HG02981 (cell line): ENCODE measurements around the gene SCNN1G.

ENCODE experiments used
- ATAC-seq: cut with Tn5 transposase; IDR thresholded peaks from one replicate; pipeline ENCODE4 v1.9.1; 2021; ENCODE audit warnings: mild to moderate bottlenecking, moderate library complexity; ENCODE audit not compliant: unreplicated experiment

Gene SCNN1G

DNA sequence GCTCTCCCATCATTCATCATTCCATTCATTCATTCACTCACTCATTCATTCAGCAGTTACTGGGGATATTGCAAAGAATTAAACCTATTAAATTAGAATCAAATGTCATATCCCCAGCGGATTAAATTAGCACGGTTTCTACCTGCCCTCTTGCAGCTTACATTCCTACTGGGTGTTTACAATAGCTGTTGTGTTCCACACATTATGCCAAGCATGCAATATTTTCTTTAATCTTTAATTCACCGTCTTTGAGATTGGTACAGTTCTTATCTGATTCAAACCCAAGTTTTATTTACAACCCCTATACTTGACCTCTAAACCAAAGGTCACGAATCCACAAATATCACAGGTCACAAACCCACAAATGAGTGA, 32.6 kb upstream of the SCNN1G start:
- no peak for ATAC-seq

DNA sequence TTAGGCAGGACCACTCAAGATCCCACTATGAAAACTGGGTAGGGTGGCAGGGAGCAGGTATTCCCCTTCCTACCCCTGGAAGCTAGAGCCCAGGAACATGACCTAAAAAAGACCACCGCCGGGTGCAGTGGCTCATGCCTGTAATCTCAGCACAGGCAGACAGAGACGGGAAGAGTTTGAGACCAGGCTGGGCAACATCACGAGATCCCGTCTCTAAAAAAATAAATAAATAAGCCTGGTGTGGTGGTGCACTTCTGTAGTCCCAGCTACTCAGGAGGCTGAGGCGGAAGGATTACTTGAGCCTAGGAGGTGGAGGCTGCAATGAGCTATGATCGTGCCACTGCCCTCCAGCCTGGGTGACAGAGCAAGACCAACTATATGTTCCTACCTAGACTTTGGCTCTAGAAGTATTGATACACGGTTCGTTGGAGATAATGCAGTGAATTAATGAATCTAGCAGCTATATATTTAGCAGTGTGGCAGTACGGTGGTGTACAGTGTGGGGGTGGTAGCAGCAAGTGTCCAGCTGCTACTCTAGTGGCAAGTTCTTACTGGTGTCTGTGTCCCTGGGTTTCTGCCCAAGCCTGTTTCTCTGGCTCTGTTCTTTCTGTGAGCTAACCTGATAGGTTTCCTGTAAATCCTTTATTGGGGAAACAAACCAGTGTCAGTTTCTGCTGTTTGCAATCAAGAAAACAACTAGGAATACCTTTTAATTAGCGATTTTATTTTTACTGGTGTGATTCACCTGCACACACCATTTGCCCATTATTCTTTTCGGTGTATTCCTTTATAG, 30.0 kb upstream of the SCNN1G start:
- ATAC-seq, result no peak

DNA sequence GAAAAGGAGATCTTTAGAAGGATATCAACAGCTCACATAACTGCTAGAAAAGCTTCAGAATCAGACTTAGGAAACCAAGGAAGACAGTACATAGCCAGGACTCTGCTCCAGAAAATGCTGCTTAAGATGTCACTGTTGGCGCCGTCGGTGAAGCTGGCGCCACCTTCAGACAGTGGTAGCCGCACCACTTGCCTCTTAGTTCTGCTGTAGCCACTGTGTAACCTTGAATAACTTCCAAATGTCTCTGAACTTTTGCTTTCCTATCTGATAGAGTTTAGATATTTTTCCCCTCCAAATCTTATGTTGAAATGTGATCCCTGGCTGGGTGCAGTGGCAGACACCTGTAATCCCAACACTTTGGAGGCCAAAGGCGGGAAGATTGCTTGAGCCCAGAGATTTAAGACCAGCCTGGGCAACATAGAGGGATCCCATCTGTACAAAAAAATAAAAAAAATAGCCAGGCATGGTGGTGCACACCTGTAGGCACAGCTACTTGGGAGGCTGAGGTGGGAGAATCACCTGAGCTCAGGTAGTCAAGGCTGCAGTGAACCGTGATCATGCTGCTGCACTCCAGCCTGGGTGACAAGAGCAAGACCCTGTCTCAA, 27.0 kb upstream of the SCNN1G start:
- no peak for ATAC-seq

DNA sequence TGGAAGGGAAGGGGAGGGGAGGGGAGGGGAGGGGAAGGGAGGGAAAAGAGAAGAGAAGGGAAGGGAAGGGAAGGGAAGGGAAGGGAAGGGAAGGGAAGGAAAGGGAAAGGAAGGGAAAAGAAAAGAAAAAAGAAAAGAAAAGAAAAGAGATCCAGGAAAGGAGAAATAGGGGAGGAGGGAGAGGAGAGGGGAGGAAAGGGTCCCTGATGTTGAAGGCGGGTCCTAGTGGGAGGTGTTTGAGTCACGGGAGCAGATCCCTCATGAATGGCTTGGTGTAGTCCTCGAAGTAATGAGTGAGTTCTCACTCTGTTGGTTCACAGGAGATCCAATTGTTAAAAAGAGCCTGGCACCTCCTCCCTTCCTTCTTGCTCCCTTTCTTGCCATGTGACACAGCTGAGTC, 26.4 kb upstream of the SCNN1G start:
- ATAC-seq, result no peak

DNA sequence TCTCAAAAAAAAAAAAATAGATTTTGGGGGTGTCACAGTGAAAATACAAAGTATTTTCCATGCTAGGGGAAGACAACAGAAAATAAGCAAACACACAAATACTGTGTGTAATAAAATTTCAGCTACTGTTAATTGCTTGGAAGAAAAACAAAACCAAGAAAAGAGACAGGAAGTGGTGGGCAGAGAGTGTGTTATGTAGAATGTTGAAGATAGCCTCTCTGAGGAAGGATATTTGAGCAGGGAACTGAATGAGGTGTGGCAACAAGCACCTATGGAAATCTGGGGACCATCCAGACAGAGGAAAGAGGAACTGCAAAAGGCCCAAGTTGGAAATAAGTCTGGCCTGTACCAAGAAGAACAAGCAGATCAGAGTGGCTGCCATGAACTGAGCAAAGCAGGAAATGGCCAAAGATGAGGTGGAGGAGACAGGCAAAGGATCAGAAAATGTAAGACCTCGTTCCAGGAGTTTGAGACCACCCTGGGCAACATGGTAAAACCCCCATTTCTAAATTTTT, 25.5 kb upstream of the SCNN1G start:
- no peak for ATAC-seq

- ATAC-seq, result no peak
Measured at GRCh38 chr16:23158114-23158513, 24.4 kb upstream of the SCNN1G start.

GRCh38 chr16:23160082-23160481, 22.5 kb upstream of the SCNN1G start:
- ATAC-seq, result no peak

DNA sequence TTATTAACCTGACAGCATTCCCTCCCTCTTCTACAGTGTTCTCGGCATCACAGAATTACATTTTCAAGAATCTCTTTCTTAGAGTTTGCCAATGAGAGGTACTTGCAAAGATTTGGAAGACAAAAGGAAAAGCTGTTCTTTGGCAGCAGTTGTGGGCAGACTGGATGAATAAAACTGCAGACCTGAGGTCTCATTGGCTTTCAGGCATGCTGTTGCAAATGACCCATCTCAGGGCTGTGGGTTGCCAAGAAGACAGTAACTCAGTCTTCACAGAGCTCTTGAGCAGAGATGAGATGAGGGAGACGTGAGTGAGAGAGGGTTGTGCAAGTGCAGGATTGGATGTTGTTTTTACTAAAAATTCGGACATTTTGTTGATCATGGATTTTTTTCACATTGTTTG, 22.0 kb upstream of the SCNN1G start:
- no peak for ATAC-seq

GRCh38 chr16:23163921-23164320, 18.6 kb upstream of the SCNN1G start:
- ATAC-seq, result no peak

GRCh38 chr16:23164736-23165135, 17.8 kb upstream of the SCNN1G start:
- ATAC-seq, result no peak

DNA sequence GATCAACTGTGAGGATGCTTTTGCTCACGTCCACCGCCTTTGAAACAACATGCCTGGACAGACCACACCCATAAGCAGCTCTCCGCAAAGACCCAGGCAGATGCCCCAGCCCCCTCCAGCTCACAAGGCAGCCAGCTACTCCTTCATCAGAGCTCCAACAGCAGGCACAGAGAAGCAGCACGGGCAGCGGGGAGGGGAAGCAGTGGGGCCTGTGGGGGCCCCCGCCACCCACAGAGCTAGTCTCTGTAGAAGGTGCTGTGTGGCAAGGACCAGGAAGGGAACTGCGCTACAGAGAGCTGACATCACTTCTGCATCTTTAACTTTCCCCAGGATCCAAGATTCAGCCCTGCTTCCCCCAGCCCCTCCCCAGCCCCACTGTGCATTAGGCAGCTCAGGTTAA, 10.0 kb upstream of the SCNN1G start:
- ATAC-seq, result no peak

GRCh38 chr16:23172994-23173393, 9.6 kb upstream of the SCNN1G start:
- ATAC-seq, result no peak

- ATAC-seq, result no peak
Measured at GRCh38 chr16:23174622-23175021, 7.9 kb upstream of the SCNN1G start.

DNA sequence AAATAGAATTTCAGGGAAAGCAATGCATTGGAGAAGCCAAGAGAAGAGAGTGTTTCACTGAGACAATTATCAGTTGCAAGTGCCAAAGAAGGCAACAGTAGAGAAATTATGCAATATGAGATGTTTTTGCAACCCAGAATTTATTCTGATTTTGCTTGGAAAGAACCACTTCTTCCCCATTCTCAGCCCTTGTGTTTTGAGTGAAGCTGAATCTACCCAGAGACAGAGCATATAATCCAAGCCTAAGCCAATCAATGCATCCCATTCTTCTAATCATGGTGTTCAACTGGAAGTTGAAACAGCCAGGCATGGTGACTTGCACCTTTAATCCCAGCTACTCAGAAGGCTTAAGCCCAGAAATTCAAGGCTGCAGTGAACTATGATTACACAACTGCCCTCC, 6.9 kb upstream of the SCNN1G start:
- no peak for ATAC-seq

GRCh38 chr16:23181506-23181905, 1.0 kb upstream of the SCNN1G start:
- ATAC-seq, result no peak

DNA sequence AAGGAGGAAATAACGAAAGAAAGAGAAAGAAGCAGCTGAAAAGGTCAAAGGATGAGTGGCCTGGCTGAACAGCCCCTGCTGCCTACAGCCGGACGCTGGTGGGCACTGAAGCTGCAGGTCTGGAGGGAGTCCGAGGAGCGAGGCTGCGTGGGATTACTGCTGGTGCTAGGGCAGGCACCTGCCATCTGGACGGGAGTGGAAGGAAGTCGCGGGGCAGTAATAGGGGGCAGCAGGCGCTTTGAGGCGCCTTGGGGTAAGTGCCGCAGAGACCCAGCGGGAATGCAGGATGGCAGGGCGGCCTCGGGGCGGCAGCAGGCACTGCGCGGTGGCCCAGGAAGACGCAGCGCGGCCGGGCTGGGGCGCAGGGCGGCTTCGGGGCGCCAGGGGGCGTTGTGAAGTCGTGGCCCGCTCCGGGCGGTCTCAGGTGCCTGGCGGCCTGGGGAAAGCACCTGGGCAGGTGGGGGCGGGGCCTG, 303 bp upstream of the SCNN1G start:
- peak; percentile 92 for ATAC-seq

DNA sequence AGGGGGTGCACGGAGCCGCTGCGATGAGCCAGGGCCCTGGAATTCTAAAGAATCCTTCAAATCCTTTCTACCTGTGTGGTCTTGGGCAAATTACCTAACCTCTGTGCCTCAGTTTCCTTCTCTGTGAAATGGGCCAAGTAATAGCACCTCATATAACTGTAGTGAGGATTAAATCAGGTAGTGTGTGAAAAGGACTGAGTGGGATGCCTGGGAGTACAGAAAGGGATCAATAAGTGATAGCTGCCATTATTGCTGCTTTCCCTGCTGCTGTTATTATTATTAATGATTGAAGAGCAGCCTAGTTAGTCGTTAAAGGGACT, 958 bp downstream of the SCNN1G start:
- no peak for ATAC-seq

DNA sequence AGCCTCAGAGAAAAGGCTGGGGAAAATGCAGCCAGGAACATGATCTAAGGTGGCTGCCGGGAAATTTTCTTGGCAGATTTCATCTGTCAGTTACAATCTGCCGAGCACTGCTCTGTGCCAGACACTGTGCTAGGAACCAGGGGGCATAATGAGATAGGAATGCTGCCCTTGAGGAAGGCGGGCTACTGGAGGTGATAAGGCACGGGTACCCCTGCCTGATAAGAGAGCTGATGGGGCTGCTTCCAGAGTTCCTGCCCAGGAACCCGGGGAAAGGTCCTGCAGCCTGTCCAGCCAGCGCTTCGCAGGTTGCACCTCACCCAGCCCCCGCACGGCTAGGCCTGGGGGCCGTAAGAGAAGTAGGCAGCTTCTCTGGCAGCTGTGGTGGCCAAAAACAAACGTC, 3.1 kb downstream of the SCNN1G start:
- ATAC-seq, result no peak

DNA sequence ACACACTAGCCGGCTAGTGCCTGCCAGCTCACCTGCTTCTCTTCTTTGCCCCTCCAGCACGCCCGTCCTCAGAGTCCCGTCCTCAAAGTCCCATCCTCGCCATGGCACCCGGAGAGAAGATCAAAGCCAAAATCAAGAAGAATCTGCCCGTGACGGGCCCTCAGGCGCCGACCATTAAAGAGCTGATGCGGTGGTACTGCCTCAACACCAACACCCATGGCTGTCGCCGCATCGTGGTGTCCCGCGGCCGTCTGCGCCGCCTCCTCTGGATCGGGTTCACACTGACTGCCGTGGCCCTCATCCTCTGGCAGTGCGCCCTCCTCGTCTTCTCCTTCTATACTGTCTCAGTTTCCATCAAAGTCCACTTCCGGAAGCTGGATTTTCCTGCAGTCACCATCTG, 3.6 kb downstream of the SCNN1G start:
- no peak for ATAC-seq

DNA sequence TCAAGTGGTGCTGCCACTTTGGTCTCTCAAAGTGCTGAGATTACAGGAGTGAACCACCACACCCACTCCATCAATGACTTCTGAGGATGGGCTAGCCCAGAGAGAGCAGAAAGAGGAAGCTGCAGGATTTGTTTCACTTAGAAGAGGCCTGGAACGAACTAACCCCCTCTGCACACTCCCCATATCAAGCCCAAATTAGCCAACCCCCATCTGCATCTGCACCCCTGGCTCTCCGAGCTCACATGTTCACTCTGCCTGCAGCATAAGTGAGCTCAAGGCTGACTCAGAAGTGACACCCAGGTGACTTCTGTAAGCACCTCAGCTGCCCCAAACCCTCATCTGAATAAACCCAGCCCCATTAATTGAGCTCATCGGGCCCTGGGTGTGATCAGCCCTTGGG, 4.8 kb downstream of the SCNN1G start:
- no peak for ATAC-seq

DNA sequence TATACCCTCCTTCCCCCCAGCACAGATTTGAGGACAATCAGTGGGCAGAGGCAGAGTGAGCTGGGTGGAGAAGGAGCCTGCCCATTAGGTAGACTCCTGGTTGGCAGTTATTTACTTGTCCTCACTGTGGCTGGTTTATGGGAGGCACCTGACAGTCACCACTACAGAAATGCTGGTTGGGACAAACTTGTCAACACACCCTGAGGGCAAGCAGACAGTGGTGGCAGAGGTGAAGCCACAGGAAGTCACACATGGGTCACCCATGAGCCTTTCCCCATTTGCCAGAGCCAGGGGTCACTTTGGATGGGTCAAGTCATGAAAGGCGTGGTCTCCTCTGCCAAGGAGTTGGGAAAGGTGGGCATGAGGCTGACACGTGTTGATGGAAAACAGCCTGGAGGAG, 6.4 kb downstream of the SCNN1G start:
- ATAC-seq, result no peak

DNA sequence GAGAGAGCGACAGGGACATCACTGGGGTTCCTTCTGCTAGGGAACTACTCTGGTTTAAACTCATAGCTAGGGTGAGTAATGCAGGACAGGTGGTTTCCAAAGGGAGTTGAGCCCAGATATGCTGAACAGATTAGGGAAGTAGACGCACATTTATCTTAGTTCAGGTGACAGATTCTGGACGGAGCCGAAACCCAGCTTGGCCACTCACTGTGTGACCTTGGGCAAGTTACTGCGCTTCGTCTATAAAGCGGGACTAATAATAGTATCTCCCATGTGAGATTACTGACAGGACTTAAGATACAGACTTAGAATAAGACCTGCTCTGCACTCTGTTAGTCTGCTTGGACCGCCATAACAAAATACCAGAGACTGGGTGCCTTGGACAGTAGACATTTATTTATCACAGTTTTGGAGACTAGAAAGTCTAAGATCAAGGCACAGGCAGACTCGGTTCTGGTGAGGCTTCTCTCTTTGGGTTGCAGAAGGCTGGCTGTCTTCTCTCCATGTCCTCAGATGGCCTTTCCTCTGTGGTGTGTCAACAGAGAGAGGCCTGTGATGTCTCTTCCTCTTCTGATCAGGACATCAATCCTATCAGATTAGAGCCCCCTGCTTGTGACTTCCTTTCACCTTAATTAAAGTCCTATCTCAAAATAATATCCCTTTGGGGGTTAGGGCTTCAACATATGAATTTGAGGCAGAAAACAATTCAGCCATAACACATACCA, 12.1 kb downstream of the SCNN1G start:
- no peak for ATAC-seq
